Suprapubic skin (tissue), 4 donors: Measurements from ENCODE around the gene PTS. TPM values are rescaled to one million over a fixed set of nuclear protein-coding genes. Genes with fewer than 3 reads are reported as not detected.

Experiments used
- DNase-seq, 2 donors: peaks; one replicate each; pipeline ENCODE4 v3.0.0-alpha.2; 2019; ENCODE audit warnings: low spot score in 2 of 2
- H3K27ac ChIP-seq: fragments of 200-600 bp; sonication (generic); one replicate; pipeline ENCODE4 v1.5.1; 2019
- H3K27me3 ChIP-seq: fragments of 200-600 bp; sonication (generic); one replicate; pipeline ENCODE4 v1.5.1; 2019
- H3K36me3 ChIP-seq: fragments of 200-600 bp; sonication (generic); one replicate; pipeline ENCODE4 v1.5.1; 2019
- H3K4me1 ChIP-seq: fragments of 200-600 bp; sonication (generic); one replicate; pipeline ENCODE4 v1.5.1; 2019
- H3K4me3 ChIP-seq: fragments of 200-600 bp; sonication (generic); one replicate; pipeline ENCODE4 v1.5.1; 2019; ENCODE audit warnings: mild to moderate bottlenecking
- H3K9me3 ChIP-seq: fragments of 200-600 bp; sonication (generic); one replicate; pipeline ENCODE4 v1.5.1; 2019
- CTCF ChIP-seq, 2 donors: fragments of 200-600 bp in 1 of 2; fragments of 450-650 bp in 1 of 2; sonication (generic) in 1 of 2; IDR thresholded peaks; one replicate each; pipeline ENCODE4 v1.5.1; 2016 to 2019; ENCODE audit warnings: antibody characterized with exemption in 2 of 2, mild to moderate bottlenecking in 1 of 2, moderate library complexity in 1 of 2
- EP300 ChIP-seq: sonication (generic); formaldehyde crosslinking; IDR thresholded peaks from one replicate; pipeline ENCODE4 v1.6.1; 2017; ENCODE audit warnings: antibody characterized with exemption
- POLR2A ChIP-seq, 2 donors: fragments of 450-650 bp; IDR thresholded peaks; one replicate each; pipeline ENCODE4 v1.6.1; 2017; ENCODE audit warnings: antibody characterized with exemption in 2 of 2, mild to moderate bottlenecking in 2 of 2, moderate library complexity in 2 of 2
- POLR2AphosphoS5 ChIP-seq, 3 donors: sonication (generic); formaldehyde crosslinking; IDR thresholded peaks; one replicate each; pipeline ENCODE4 v1.6.1; 2017; ENCODE audit warnings: antibody characterized with exemption in 3 of 3
- WGBS: methylation state at CpG from one replicate; pipeline ENCODE4 v1.1.5; 2018; 5-methylcytosine and 5-hydroxymethylcytosine counted together
- total RNA-seq, 4 donors: library from RNA; depleted of rRNA; stranded (reverse); fragments of >200 nt; gene quantifications; one replicate each; pipeline ENCODE4 v1.1.0, GENCODE V29; 2016

The PTS gene
- total RNA-seq, 4 donors from 2014 or later, result 22.1 to 39.2 (median 32.5) TPM

- no peaks in the 10 kb centered on the region for H3K4me1 ChIP-seq
- no peak for TF ChIP-seq POLR2A (IDR thresholded peaks at IDR 0.05)
- TF ChIP-seq POLR2AphosphoS5 (IDR thresholded peaks at IDR 0.05), result no peak
- no peak for TF ChIP-seq EP300
- no peak for TF ChIP-seq CTCF (IDR thresholded peaks at IDR 0.05)
- H3K27me3 ChIP-seq, result no peaks in the 10 kb centered on the region
- no peaks in the 10 kb centered on the region for H3K9me3 ChIP-seq
- 85% methylated on average over 2 of the region's 2 CpGs for WGBS
- peaks cover 9% of the 10 kb centered on the region for H3K36me3 ChIP-seq
- H3K27ac ChIP-seq, result no peak overlapping the region
- no peak overlapping the region for H3K4me3 ChIP-seq
- no peak for DNase-seq
These were observed 22.0 kb downstream of the PTS start for GRCh38 chr11:112248201-112248600.

- peaks cover 3% of the 10 kb centered on the region for H3K36me3 ChIP-seq
- no peak overlapping the region for H3K4me3 ChIP-seq
- H3K27ac ChIP-seq, result no peak overlapping the region
- H3K27me3 ChIP-seq, result no peaks in the 10 kb centered on the region
- 68% methylated on average over 8 of the region's 8 CpGs for WGBS
- TF ChIP-seq CTCF (IDR thresholded peaks at IDR 0.05), result no peak
- no peak for TF ChIP-seq POLR2A (IDR thresholded peaks at IDR 0.05)
- no peak for TF ChIP-seq POLR2AphosphoS5 (IDR thresholded peaks at IDR 0.05)
- no peak for TF ChIP-seq EP300
- no peaks in the 10 kb centered on the region for H3K9me3 ChIP-seq
- no peaks in the 10 kb centered on the region for H3K4me1 ChIP-seq
- DNase-seq, result no peak
These were observed 23.8 kb downstream of the PTS start for GRCh38 chr11:112249871-112250610.

- H3K27ac ChIP-seq, result no peak overlapping the region
- DNase-seq, result no peak
- H3K4me3 ChIP-seq, result no peak overlapping the region
- no peaks in the 10 kb centered on the region for H3K27me3 ChIP-seq
- WGBS, result 90% methylated on average over 3 of the region's 3 CpGs
- no peaks in the 10 kb centered on the region for H3K4me1 ChIP-seq
- no peak for TF ChIP-seq EP300
- no peak for TF ChIP-seq POLR2AphosphoS5 (IDR thresholded peaks at IDR 0.05)
- no peak for TF ChIP-seq POLR2A (IDR thresholded peaks at IDR 0.05)
- no peak for TF ChIP-seq CTCF (IDR thresholded peaks at IDR 0.05)
- H3K9me3 ChIP-seq, result no peaks in the 10 kb centered on the region
- no peaks in the 10 kb centered on the region for H3K36me3 ChIP-seq
These were observed 27.5 kb downstream of the PTS start for GRCh38 chr11:112253605-112254242.

- TF ChIP-seq CTCF (IDR thresholded peaks at IDR 0.05) (no peak), POLR2A (IDR thresholded peaks at IDR 0.05) (no peak), EP300 (no peak), POLR2AphosphoS5 (IDR thresholded peaks at IDR 0.05) (no peak)
- WGBS, result 69% methylated on average over 15 of the region's 15 CpGs
- Histone ChIP-seq H3K36me3 (no peaks in the 10 kb centered on the region), H3K4me3 (no peak overlapping the region), H3K9me3 (no peaks in the 10 kb centered on the region), H3K27me3 (no peaks in the 10 kb centered on the region), H3K27ac (no peak overlapping the region), H3K4me1 (no peaks in the 10 kb centered on the region)
- DNase-seq, result no peak
These were observed 29.0 kb downstream of the PTS start for GRCh38 chr11:112255067-112255720.

- Histone ChIP-seq H3K4me1 (no peaks in the 10 kb centered on the region), H3K27me3 (no peaks in the 10 kb centered on the region), H3K36me3 (no peaks in the 10 kb centered on the region), H3K27ac (no peak within 1 kb of the TSS), H3K9me3 (no peaks in the 10 kb centered on the region), H3K4me3 (no peak within 1 kb of the TSS)
- DNase-seq, result no peak
- TF ChIP-seq CTCF (IDR thresholded peaks at IDR 0.05) (no peak), EP300 (no peak), POLR2A (IDR thresholded peaks at IDR 0.05) (no peak), POLR2AphosphoS5 (IDR thresholded peaks at IDR 0.05) (no peak)
- WGBS, result 93% methylated on average over 2 of the region's 2 CpGs
These were observed 34.3 kb downstream of the PTS start, which contains the start of gene PLET1 for GRCh38 chr11:112260490-112260889. Gene PLET1, minus strand, starts transcription at chr11:112260860. Its CDS starts 271 bp downstream, at chr11:112260589.
